Activated CD4-positive, CD25-positive, alpha-beta regulatory T cell treated with anti-CD3 and anti-CD28 coated beads, Interleukin-2, amount 50 U/mL, for 72 hours (primary cell): ENCODE data around the gene KRTAP1-4.
"Not testable (repeated sequence)": the region's sequence is repeated elsewhere in the genome, so short reads cannot be mapped to it uniquely, and the experiment has no call there.

Experiments
- DNase-seq: peaks from one replicate; pipeline ENCODE4 v3.0.0; 2021

KRTAP1-4 gene

GRCh38 chr17:41046735-41047465 is 16.9 kb upstream of the KRTAP1-4 start, which contains the start of gene KRTAP2-1:
Gene KRTAP2-1 (minus strand): TSS chr17:41047316. CDS start chr17:41047267, 49 bp downstream.
- not testable (repeated sequence) for DNase-seq

- DNase-seq = no peak
These were observed 13.0 kb upstream of the KRTAP1-4 start for GRCh38 chr17:41042953-41043352.

DNA sequence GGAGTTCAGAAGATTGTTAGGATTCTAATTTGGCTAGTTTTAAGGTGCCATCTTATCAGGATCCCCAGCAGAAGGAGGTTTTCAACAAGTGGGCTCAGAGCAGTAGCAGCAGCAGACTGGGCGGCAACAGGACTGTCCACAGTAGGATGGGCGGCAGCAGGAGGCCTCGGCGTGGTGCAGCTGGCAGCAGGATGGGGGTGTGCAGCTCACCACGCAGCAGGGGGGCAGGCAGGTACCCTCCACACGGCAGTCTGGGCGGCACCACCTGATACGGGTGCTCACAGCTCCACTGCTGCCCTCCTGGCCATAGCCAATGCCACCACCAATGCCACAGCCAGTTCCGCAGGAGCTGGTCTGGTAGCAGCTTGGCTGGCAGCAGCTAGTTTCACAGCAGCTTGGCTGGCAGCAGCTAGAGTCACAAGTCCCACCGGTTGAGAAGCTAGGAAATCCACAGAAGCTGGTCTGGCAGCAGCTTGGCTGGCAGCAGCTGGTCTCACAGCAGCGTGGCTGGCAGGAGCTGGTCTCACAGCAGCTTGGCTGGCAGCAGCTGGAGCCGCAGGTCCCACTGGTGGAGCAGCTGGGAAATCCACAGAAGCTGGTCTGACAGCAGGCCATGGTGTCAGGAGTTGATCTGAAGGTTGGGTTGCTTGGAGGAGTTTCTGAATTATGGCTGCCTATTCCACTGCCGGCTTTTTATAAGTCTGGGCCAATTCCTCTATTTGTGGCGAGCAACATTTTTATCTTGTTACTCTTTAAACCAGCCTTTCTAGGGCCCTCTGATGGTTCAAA is 11.0 kb upstream of the KRTAP1-4 start, which contains the start of gene KRTAP1-1:
Gene KRTAP1-1 (minus strand): TSS at position 668 of the 789 bp plus-strand sequence. CDS start 53 bp downstream, at position 615.
- DNase-seq = not testable (repeated sequence)

DNA sequence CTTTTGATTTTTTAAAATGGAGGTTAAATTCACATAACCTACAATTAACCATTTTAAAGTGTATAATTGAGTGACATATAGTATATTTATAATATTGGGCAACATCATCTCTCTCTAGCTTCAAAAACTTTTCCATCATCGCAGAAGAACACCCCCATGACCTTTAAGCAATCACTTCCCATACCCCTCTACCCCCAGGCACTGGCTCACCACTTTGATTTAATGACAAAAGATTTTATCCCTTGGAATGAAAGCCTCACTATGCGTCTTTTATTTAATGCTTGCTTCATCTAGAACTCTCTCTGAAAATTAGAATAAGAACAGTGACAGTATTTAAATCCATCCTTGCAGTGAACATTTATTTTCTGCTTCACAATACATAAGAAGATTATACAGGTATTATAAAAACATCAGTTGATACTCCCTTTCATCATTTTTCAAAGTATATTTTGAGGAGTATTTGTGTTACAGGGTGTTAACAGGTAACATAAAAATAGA is 7.9 kb upstream of the KRTAP1-4 start:
- no peak for DNase-seq

DNA sequence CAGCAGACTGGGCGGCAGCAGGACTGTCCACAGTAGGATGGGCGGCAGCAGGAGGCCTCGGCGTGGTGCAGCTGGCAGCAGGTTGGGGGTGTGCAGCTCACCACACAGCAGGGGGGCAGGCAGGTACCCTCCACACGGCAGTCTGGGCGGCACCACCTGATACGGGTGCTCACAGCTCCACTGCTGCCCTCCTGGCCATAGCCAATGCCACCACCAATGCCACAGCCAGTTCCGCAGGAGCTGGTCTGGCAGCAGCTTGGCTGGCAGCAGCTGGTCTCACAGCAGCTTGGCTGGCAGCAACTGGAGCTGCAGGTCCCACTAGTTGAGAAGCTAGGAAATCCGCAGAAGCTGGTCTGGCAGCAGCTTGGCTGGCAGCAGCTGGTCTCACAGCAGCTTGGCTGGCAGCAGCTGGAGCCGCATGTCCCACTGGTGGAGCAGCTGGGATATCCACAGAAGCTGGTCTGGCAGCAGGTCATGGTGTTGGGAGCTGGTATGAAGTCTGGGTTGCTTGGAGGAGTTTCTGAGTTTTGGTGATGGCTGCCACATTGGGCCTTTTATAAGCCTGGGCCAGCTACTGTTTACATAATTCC is 4.4 kb upstream of the KRTAP1-4 start, which contains the start of gene KRTAP1-3:
Gene KRTAP1-3 (minus strand): TSS at position 529 of the 590 bp plus-strand sequence. CDS start 53 bp downstream, at position 476.
- not testable (repeated sequence) for DNase-seq

GRCh38 chr17:41026715-41027471 is 3.1 kb downstream of the KRTAP1-4 start, which contains the start of gene KRTAP1-5:
Gene KRTAP1-5 (minus strand): TSS chr17:41027208. CDS start chr17:41027155, 53 bp downstream.
- DNase-seq = no peak

GRCh38 chr17:41024697-41025096 is 5.3 kb downstream of the KRTAP1-4 start:
- DNase-seq = no peak

DNA sequence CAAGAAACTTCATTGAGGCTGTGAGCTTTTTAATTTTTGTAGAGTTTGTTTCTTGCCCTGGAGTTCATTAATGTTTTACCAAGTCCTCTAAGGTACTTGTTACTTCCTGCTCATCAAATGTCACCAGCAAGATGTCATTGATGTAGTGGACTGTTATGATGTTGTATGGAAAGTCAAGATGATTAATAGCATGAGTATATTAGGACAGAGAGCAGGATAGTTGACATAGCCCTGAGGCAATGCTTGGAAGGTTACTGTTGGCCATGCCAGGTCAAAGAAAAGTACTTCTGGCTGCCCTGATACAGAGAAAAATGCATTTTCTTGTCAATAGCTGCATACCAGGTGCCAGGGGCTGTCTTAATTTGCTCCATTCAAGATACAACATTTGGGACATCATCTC is 9.7 kb downstream of the KRTAP1-4 start:
- no peak for DNase-seq

DNA sequence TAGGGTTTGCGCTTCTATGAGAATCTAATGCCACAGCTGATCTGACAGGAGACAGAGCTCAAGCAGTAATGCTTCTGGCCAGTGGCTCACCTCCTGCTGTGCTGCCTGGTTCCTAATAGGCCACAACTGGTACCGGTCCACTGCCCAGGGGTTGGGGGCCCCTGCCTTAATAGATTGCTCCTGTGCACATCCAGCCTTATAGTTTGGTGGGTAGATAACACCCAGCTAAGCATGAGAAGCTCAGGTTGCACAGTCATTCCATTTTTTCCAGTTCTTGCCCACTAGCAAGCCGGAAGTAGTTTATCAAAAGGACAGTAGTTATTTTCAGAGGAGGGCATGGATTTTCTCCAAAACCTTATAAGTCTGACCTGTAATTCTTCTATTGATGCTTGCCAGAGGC is 10.6 kb downstream of the KRTAP1-4 start:
- DNase-seq = no peak

GRCh38 chr17:41018541-41018940 is 11.5 kb downstream of the KRTAP1-4 start:
- DNase-seq = no peak

DNA sequence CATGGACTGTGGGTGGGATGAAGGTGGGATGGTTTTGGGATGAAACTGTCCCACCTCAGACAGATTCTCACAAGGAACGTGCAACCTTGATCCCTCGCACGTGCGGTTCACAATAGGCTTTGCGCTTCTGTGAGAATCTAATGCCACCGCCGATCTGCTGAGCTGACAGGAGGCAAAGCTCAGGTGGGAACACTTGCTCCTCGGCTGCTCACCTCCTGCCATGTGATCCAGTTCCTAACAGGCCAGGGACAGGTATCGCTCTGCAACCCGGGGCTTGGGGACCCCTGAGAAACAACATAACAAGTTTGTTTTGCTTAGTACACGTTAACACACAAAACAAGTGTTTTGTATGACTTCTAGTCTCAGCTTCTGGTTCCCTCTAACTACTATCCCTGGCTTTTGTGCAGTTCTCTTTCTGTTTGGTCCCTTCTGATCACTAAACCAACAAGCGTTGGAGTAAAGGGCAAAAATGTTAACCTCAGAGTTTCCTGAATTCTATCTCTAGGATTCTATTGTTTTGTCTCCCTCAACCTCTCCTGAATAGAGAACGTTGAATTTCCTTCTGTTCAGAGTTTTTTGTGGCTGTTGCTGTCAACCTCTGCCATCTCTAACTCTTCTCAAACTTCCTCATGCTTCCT is 13.3 kb downstream of the KRTAP1-4 start:
- no peak for DNase-seq

DNA sequence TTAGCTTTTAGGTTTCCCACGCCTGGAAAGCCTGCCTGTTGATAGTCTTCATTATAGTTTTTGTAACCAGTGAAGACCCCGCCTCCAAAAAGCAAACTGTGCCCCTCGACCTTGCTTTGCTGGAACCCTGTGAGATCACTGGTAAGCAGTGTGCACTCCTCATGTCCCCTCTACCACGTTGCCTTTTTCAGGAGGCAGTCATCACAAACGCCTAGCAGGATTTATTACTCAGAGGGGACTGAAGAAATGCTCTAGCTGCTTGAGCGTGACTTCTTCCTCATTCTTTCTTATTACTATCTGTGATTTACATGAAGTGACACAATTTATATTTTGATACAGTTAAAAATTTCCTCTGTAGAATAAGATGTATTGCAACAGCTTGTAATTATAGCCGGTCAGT is 14.5 kb downstream of the KRTAP1-4 start:
- no peak for DNase-seq

GRCh38 chr17:41013606-41014005 is 16.4 kb downstream of the KRTAP1-4 start:
- DNase-seq = no peak

DNA sequence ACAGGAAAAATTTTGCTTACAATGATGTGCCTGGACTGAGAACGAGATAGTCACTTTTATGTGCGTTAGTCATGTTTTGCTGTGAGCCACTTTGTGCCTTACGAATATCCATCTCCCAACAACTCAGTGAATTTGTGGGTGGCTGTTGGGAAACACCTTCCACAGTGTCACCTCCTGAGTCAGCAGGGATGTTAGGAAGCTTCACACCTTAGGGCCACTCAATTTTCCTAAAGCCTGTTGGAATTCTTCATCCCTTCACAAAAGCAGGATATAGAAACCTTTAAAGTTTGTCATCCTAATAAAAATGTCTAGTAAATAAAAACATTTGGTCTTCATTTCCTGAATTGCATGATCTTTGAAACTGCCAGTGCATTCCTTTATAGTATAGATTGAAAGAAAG is 16.8 kb downstream of the KRTAP1-4 start:
- no peak for DNase-seq

- DNase-seq = no peak
These were observed 17.5 kb downstream of the KRTAP1-4 start for GRCh38 chr17:41012326-41013120.

GRCh38 chr17:41010441-41010840 is 19.6 kb downstream of the KRTAP1-4 start:
- DNase-seq = no peak

GRCh38 chr17:41009936-41010335 is 20.1 kb downstream of the KRTAP1-4 start:
- DNase-seq = no peak

DNA sequence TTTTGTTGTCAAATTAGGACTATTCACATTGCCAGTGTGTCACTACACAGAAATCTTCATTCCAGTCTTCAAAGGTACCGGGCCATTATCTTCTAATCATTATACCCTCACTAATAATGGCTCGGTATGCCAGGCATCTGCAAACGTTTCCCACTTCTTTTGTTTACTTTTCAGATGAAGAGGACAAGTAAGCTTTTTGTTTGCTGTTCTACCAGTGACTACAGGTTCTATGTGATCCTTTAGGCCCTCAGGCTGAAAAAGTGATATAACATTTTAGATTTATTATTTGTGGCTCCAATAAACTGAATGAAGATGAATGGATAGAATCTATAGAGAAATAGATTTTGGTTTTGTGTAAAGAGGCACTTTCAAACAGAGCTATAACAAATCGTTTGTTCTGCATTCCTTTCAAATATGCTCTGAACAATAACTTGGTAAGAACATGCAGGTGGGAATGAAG is 20.7 kb downstream of the KRTAP1-4 start:
- no peak for DNase-seq

DNA sequence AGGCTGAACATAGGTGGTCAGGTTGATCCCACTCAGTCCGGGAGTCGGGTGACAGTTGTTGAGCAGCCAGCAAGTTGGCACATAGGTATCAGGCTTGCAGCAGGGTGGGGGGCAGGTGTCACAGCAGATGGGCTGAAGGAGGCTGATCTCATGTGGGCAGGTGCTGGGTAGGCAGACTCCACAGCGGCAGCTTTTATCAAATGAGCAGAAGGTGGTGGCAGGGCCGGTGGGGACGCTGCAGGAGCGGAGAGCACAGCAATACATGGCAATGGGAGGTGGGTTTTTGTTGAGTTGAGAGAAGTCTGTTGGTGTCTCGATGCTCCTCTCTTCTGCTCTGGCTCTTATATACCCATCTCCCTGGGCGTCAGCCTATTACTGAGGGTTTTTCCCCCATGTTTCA is 21.2 kb downstream of the KRTAP1-4 start, which contains the start of gene KRTAP3-1:
Gene KRTAP3-1 (minus strand): TSS at position 318 of the 400 bp plus-strand sequence. CDS start 54 bp downstream, at position 264.
- DNase-seq = no peak

- DNase-seq = no peak
These were observed 25.6 kb downstream of the KRTAP1-4 start for GRCh38 chr17:41004397-41004796.

- DNase-seq = no peak
These were observed 26.1 kb downstream of the KRTAP1-4 start for GRCh38 chr17:41003926-41004325.
